HEK293T (cell line): ENCODE results near the gene DUSP11.

Source experiments
- ARNT ChIP-seq: fragments of 450-650 bp; IDR thresholded peaks from 2 replicates; pipeline ENCODE4 v1.6.1; 2017; ENCODE audit warnings: mild to moderate bottlenecking
- HDGF ChIP-seq: fragments of 450-650 bp; IDR thresholded peaks from 2 replicates; pipeline ENCODE4 v1.6.1; 2017; ENCODE audit warnings: antibody characterized with exemption, borderline replicate concordance
- L3MBTL2 ChIP-seq: fragments of 450-650 bp; conservative IDR thresholded peaks from 2 replicates; pipeline ENCODE4 v1.6.1; 2016; ENCODE audit warnings: mild to moderate bottlenecking
- NFRKB ChIP-seq: fragments of 450-650 bp; IDR thresholded peaks from 2 replicates; pipeline ENCODE4 v1.6.1; 2016; ENCODE audit warnings: mild to moderate bottlenecking, moderate library complexity
- SP1 ChIP-seq: fragments of 450-650 bp; IDR thresholded peaks from 2 replicates; pipeline ENCODE4 v1.6.1; 2017

DNA sequence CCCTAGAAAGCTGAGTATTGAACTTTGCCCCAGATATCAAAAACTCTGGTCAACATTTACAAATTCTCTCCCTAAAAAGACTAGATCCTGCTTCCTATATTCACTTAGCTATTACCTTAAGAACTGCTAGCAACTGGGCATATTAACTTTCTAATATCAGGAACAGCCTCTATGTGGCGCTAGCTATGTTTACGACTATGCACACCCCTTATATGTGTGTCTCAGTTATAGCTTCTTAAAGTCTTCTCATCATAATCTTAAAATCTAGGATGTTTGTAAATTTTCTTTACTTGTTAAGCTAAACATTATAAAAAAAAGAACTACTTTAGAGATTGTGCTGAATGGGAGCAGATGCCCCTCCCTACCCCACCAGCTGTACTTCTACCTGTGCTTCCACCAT lies 47.1 kb upstream of the DUSP11 start:
- TF ChIP-seq SP1 (no peak), L3MBTL2 (no peak), ARNT (no peak), NFRKB (no peak), HDGF (no peak)
